Thoracic aorta (tissue), 2 donors: Measurements from ENCODE around the gene CCNI2. TPM values are rescaled to one million over a fixed set of nuclear protein-coding genes. Genes with fewer than 3 reads are reported as not detected.

Experiments used
- ATAC-seq: fragments of 150-250 bp; one replicate; pipeline ENCODE4 v1.8.0; 2017; ENCODE audit warnings: low read depth; ENCODE audit not compliant: insufficient number of reproducible peaks, low FRiP score
- DNase-seq: peaks from one replicate; pipeline ENCODE4 v3.0.0-alpha.2; 2020; ENCODE audit warnings: low spot score
- H3K27ac ChIP-seq, 2 donors: fragments of 200-600 bp; sonication (generic); 1 replicate in 1 of 2; 2 replicates in 1 of 2; pipeline ENCODE4 v1.5.1; 2016; ENCODE audit warnings: mild to moderate bottlenecking in 2 of 2, moderate library complexity in 2 of 2
- H3K27me3 ChIP-seq: fragments of 200-600 bp; sonication (generic); replicated peaks from 2 replicates; pipeline ENCODE4 v1.6.0; 2016; ENCODE audit warnings: mild to moderate bottlenecking; ENCODE audit not compliant: insufficient read depth
- H3K36me3 ChIP-seq: fragments of 200-600 bp; sonication (generic); one replicate; pipeline ENCODE4 v1.5.1; 2016
- H3K4me1 ChIP-seq, 2 donors: fragments of 200-600 bp; sonication (generic); 1 replicate in 1 of 2; 2 replicates in 1 of 2; pipeline versions ENCODE4 v1.5.1 to v1.6.0; 2016; ENCODE audit warnings: low read depth in 2 of 2, mild to moderate bottlenecking in 1 of 2; ENCODE audit not compliant: control insufficient read depth in 1 of 2
- H3K4me3 ChIP-seq: fragments of 200-600 bp; sonication (generic); 2 replicates; pipeline ENCODE4 v1.5.1; 2016; ENCODE audit warnings: mild to moderate bottlenecking
- H3K9me3 ChIP-seq: fragments of 200-600 bp; sonication (generic); 2 replicates; pipeline ENCODE4 v1.5.1; 2016
- total RNA-seq, 2 donors: library from RNA; depleted of rRNA; stranded (reverse); fragments of >200 nt; gene quantifications; one replicate each; pipeline versions ENCODE4 v1.1.0 to v1.2.3, GENCODE V29; 2016
- TF ChIP-seq, protein P1 (sequence below): fragments of 200-600 bp; sonication (generic); IDR thresholded peaks from one replicate; pipeline ENCODE4 v1.5.1; 2019; ENCODE audit warnings: antibody characterized with exemption

Gene CCNI2
- total RNA-seq, 2 donors from 2014 or later, result not detected

DNA sequence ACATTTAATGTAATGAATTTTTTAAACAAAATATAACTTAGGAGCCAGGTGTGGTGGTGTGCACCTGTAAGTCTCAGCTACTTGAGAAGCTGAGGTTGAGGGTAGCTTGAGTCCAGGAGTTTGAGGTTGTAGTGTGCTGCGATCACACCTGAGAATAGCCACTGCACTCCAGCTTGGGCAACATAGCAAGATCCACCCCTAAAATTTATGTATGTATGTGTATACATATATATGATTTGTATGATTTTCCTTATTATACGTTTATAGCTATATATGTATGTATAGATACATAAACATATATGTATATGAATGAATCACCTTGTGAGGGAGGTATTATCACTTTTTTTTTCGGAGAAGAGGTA is 653 bp upstream of the CCNI2 start:
- ATAC-seq (no peak), DNase-seq (no peak)
- H3K4me3 ChIP-seq, result peak overlapping the region; percentile 71
- TF ChIP-seq, protein P1, sequence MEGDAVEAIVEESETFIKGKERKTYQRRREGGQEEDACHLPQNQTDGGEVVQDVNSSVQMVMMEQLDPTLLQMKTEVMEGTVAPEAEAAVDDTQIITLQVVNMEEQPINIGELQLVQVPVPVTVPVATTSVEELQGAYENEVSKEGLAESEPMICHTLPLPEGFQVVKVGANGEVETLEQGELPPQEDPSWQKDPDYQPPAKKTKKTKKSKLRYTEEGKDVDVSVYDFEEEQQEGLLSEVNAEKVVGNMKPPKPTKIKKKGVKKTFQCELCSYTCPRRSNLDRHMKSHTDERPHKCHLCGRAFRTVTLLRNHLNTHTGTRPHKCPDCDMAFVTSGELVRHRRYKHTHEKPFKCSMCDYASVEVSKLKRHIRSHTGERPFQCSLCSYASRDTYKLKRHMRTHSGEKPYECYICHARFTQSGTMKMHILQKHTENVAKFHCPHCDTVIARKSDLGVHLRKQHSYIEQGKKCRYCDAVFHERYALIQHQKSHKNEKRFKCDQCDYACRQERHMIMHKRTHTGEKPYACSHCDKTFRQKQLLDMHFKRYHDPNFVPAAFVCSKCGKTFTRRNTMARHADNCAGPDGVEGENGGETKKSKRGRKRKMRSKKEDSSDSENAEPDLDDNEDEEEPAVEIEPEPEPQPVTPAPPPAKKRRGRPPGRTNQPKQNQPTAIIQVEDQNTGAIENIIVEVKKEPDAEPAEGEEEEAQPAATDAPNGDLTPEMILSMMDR, result no peak
- H3K9me3 ChIP-seq, result no peaks in the 10 kb centered on the region
- peaks cover 0 to 5% of the 10 kb centered on the region in 2 donors for H3K4me1 ChIP-seq
- H3K27ac ChIP-seq, result no peak overlapping the region
- H3K36me3 ChIP-seq, result no peaks in the 10 kb centered on the region
- no peaks in the 10 kb centered on the region for H3K27me3 ChIP-seq

DNA sequence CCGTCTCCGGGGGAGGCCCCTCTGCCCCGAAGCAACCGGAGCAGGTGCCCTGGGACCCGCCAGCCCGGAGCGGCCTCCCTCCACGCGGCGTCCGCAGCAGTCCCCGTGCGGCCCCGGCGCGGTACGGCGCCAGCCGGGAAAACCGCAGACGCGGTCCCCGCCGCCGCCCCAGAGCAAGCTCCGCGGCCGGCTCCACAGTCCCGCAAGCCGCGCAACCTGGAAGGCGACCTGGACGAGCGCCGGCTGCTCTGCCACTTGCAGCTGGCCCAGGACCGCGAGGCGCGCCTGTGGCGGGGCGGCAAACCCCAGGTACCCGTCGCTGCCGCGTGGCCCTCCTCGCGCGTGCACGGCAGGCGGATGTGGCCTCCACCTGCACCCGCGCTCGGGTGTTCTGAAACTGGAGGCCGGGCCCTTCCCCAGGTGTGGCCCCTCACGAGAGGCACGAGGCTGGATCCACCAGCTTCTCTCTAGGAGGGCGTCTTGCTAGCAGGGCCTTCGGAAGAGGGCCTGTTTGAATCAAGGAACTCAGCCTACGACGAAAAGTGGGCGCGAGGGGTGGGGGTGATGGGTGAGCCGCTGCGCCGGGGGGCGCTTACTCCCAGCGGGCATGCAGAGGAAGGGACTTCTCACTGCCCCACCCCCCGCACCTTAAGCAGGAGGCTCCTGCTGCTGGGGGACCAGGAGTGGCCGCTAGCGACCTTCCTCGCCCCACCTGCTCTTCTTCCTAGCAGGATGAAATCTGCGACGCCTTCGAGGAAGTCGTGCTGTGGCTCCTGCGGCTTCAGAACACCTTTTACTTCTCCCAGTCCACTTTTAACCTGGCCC is 602 bp downstream of the CCNI2 start:
- no peak for ATAC-seq
- H3K36me3 ChIP-seq, result no peaks in the 10 kb centered on the region
- peak overlapping the region; percentile 71 for H3K4me3 ChIP-seq
- peaks cover 0 to 5% of the 10 kb centered on the region in 2 donors for H3K4me1 ChIP-seq
- H3K27ac ChIP-seq, result no peak overlapping the region
- H3K9me3 ChIP-seq, result no peaks in the 10 kb centered on the region
- TF ChIP-seq, protein P1, result no peak
- no peaks in the 10 kb centered on the region for H3K27me3 ChIP-seq
- no peak for DNase-seq

DNA sequence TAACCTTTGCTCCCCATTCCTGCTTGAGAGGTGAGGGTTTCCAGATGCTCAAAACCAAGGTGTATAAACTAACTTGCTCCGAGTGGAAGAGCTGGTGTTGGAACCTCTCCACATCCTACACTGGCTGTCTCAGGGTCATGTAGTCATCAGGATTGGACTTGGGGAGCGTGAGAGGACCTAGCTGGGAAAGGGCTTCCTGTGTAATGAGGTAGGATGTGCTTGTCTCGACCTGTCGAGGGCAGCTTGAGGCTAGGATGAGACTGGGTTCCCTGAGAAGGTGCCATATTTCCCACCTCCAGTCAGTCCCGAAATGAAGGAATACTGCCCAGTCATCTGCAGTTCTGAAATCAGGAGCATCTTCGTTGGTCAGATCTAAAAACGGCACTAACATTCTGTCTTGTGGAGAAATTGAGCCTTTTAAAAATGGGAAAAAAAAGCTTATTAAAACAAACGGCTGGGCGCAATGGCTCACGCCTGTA is 1.3 kb downstream of the CCNI2 start:
- Histone ChIP-seq H3K4me3 (no peak overlapping the region), H3K27ac (no peak overlapping the region), H3K36me3 (no peaks in the 10 kb centered on the region), H3K27me3 (no peaks in the 10 kb centered on the region), H3K9me3 (no peaks in the 10 kb centered on the region), H3K4me1 (peaks cover 0 to 5% of the 10 kb centered on the region in 2 donors)
- TF ChIP-seq, protein P1, result no peak
- DNase-seq (no peak), ATAC-seq (no peak)

DNA sequence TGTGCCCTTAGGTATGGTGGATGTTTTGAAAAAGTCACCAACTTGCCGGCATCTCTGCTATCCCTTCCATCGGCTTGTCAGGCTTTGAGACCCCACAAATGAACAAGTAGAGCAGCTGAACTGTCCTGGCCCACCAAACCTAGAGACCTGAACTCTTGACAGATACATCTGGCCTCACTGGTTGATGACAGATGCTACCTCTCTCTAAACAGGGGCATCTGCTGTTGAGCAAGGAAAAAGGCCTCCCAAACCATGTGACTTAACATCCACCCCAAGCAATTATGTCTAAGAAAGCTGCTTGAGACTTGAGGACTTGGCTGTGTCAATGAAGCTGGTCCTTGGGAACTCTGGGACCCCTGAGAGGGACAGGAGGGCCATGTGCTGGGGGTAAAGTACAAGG is 2.3 kb downstream of the CCNI2 start:
- no peak overlapping the region for H3K4me3 ChIP-seq
- DNase-seq, result no peak
- no peak for ATAC-seq

More for the DNA sequence above, 2.3 kb downstream of the CCNI2 start:
- Histone ChIP-seq H3K27me3 (no peaks in the 10 kb centered on the region), H3K36me3 (no peaks in the 10 kb centered on the region), H3K9me3 (no peaks in the 10 kb centered on the region), H3K27ac (no peak overlapping the region), H3K4me1 (peaks cover 0 to 5% of the 10 kb centered on the region in 2 donors)
- TF ChIP-seq, protein P1, result no peak
